Measurements from ENCODE around the gene BOK. TPM values are rescaled to one million over a fixed set of nuclear protein-coding genes. Genes with fewer than 3 reads are reported as not detected.

Gene BOK
- total RNA-seq, 1 donor: 15.3 TPM

- TF ChIP-seq CTCF (IDR thresholded peaks at IDR 0.05; ENCODE audit: insufficient read depth, low read length): no peak
- DNase-seq (ENCODE audit: low read depth): no peak
- no peak overlapping the region for H3K4me3 ChIP-seq (ENCODE audit: low read depth, low read length)
These were observed 25.6 kb upstream of the BOK start for GRCh38 chr2:241532733-241533601.

DNA sequence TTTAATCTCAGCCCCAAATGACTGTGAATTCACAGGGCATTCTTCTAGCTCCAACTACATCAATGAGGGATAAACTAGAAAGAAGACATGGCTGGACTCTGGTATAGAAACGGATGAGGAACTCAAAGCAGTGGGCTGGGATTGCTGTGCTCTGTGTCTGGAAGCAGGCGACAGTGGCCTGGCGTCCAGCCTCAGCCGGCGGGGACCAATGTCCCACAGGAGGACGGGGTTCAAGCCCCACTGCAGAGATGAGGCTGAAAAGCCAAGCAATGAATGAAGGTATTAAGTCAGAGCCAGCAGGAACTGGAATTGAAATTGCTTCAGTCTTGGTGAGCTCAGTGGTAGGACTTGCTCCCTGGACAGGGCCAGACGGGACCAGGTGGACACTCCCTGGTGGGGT is 24.3 kb upstream of the BOK start:
- DNase-seq (ENCODE audit: low read depth): no peak
- H3K4me3 ChIP-seq (ENCODE audit: low read depth, low read length): no peak overlapping the region
- TF ChIP-seq CTCF (IDR thresholded peaks at IDR 0.05; ENCODE audit: insufficient read depth, low read length): no peak

DNA sequence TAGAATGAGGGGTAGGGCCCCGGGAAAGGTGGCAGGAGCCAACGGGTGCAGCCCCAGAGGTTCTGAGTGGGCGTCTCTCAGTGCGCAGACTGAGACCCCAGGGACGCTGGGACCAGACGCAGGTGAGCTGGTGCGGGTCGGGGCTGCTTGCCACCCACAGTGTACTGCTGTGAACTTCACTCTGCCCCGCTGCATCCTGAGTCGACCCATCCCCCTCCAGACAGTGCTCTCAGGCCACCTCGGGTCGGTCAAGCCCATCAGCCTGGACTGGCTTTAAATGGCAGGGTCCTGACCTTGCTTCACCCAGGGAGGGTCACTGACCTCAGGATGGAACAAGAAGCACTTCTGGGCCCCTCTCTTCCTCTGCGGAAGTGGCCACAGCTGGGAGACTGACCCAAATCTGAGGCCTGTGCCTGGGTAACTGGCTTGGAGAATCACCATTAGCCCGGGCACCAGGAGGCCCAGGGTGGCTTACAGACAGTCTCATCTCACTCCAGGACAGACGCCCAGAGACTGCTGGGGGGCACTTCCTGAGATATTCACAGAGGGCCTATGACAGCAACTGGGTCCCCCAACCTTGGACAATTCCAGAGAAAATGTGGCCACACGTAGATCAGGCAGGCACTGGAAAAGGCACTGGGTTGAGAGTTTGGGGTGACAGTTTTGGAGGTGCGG is 23.7 kb upstream of the BOK start:
- DNase-seq (ENCODE audit: low read depth): no peak
- H3K4me3 ChIP-seq (ENCODE audit: low read depth, low read length): no peak overlapping the region
- no peak for TF ChIP-seq CTCF (IDR thresholded peaks at IDR 0.05; ENCODE audit: insufficient read depth, low read length)

GRCh38 chr2:241535871-241536655 is 22.5 kb upstream of the BOK start:
- no peak for DNase-seq (ENCODE audit: low read depth)
- TF ChIP-seq CTCF (IDR thresholded peaks at IDR 0.05; ENCODE audit: insufficient read depth, low read length): no peak
- H3K4me3 ChIP-seq (ENCODE audit: low read depth, low read length): no peak overlapping the region

- no peak for TF ChIP-seq CTCF (IDR thresholded peaks at IDR 0.05; ENCODE audit: insufficient read depth, low read length)
- DNase-seq (ENCODE audit: low read depth): no peak
- H3K4me3 ChIP-seq (ENCODE audit: low read depth, low read length): no peak overlapping the region
These were observed 19.5 kb upstream of the BOK start for GRCh38 chr2:241538838-241539615.

Data from fibroblast of the aortic adventitia (primary cell).